Activated CD4-positive, alpha-beta T cell treated with anti-CD3 and anti-CD28 coated beads for 24 hours (primary cell): ENCODE data around the gene PDPN.

Experiments used
- DNase-seq, 2 donors: peaks; one replicate each; pipeline ENCODE4 v3.0.0-alpha.2; 2020; ENCODE audit warnings: low read depth in 2 of 2

Gene PDPN

GRCh38 chr1:13617773-13618172 is 34.1 kb downstream of the PDPN start:
- no peak for DNase-seq

DNA sequence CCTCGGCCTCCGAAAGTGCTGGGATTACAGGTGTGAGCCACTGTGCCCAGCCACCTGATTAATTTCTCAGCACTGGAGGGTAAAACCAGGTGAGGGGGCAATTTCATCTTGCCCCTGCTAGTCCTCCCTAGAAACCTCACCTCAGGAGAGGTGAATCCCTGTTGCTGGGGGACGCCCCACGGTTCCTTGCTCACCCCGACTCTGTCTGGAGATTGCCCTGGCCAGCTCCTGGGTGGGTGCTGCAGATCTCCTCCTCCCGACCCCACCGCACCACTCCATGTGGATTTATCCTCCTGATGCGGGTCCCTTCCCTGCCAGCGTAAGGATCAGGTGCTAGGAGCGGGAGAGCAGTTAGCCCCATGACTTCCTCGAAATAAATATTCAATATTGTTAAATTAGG is 34.9 kb downstream of the PDPN start:
- no peak for DNase-seq

DNA sequence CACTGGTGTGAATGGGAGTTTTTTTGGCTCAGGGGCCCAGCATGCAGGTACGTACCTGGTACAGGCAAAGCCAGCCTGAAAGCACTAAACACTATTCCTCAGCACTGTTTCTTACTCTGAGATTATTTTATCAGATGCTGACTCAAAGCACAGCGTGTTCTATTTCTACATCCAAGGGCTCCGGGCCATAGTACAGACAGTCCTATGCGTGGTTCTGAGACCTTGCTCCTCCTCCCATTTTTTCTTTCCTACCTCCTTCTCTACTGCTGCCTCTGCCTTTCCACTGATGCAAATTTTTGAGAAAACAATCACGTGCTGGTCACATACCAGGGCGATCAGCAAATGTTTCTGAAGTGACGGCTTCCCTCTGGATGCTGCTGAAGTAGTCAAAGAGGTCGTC is 36.3 kb downstream of the PDPN start:
- DNase-seq: no peak

DNA sequence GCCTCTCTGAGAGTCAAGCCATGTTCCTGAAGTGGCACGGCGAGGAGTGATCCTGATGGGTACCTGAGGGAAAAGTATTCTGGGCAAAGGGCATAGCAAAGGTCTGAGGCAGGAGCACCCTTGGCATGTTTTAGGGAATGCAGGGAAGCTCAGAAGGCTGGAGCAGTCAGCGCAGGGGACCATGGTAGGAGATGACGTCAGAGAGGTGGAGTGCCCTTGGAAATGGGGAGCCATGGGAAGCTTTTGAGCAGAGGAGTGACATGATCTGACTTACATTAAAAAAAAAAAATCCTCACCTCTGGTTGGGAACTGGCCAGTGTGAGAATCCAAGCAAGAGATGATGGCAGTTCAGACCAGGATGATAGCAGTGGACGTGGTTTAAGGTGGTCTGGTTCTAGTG is 37.2 kb downstream of the PDPN start:
- no peak for DNase-seq

GRCh38 chr1:13622446-13622845 is 38.8 kb downstream of the PDPN start:
- no peak for DNase-seq

- no peak for DNase-seq
These were observed 39.5 kb downstream of the PDPN start for GRCh38 chr1:13623021-13623637.

DNA sequence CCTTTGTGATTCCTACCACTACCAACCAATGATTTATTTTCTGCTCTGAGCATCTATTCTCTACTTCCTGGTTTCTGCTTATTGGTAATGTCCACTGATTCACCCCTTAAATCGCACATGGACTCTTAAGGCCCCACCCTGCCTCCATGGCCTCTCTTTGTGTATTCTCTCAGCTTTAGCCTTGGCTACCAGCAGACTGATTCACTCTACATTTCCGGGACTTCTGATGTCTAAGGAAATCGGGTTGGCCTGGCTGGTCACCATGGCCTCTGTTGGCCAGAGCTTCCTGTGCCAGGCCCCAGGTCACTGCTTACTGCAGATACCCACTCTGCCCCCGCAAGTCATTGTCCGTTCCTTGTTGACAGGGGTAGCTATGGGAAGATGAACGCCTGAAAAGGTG is 40.9 kb downstream of the PDPN start:
- no peak for DNase-seq

DNA sequence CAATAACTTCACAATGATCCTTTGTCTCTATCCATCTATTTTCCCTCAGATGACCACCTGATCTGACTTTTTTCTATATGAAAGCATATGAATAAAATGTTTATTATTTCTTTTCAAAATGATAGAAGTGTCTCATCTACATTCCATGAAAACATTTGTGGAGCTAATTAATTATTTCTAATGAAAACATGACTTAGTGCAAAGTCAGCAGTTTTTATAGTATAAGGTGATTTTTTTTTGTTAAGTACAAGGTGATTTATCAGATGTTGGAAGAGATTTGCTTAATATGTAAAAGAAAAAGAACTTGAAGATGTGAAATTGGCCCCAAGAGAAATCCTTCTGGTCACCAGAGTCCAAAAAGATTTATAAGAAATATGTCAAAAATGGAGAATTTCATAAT is 43.5 kb downstream of the PDPN start:
- DNase-seq: no peak

DNA sequence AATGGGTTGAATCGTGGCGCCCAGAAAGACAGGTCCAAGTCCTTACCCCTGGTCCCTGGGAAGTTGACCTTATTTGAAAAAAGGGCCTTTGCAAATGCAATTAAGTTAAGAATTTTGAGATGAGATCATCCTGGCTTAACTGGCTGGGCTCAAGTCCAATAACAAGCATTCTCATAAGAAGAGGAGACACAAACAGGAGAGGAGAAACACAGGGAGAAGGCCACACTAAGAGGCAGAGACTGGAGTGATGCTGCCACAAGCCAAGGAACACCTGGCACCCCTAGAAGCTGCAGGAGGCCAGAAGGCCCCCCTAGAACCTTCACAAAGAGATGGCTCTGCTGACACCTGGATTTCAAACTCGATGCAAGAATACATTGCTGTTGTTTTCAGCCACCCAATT is 44.6 kb downstream of the PDPN start:
- no peak for DNase-seq

DNA sequence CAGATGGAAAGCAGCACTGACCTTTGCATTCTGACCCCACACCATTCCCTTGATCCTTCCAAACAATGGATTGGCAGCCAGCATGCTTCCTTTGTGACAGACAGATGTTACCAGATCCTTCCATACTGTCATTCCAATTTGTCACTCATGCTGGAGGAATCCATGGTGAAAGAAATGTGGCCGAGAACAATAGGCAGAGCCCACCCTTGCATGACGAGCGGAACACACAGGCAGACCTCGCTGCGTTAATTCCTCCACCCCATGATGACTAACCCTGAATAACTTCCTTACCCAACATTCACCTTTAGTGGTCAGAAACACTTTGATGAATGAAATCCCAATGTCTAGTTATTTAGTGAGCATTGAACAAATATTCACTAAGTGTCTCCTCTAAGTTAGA is 45.1 kb downstream of the PDPN start:
- DNase-seq: no peak

- DNase-seq: no peak
These were observed 58.8 kb downstream of the PDPN start for GRCh38 chr1:13642306-13643004.

DNA sequence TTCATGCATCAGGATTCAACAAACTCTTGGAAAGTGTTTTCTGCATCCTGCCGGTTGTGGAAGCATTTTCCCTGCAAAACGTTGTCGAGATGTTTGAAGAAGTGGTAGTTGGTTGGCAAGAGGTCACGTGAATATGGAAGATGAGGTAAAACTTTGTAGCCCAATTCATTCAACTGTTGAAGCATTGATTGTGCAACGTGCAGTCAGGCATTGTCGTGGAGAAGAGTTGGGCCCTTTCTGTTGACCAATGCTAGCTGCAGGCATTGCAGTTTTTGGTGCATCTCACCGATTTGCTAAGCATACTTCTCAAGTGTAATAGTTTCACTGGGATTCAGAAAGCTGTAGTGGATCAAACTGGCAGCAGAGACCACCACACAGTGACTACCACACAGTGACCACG is 59.4 kb downstream of the PDPN start:
- no peak for DNase-seq

DNA sequence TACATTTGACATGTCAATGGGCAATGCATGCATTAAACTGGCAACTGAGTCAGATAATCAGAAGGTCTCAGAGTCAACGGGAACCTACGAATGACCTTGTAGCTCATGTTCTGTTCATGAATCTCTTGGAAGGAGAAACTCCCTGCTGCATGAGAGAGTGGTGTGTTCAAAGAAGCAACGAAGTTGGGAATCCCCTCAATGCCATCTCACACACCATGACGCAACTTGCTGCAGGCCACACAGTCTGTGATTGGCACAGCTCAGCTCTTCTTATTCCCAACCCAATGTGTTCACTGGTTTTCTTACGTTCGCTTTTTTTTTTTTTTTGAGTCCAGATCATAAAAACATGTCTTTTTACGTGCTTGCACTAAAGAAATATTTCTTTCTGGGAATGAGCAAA is 62.9 kb downstream of the PDPN start:
- DNase-seq: no peak

GRCh38 chr1:13651279-13651678 is 67.6 kb downstream of the PDPN start:
- no peak for DNase-seq

GRCh38 chr1:13652238-13652637 is 68.6 kb downstream of the PDPN start:
- no peak for DNase-seq

DNA sequence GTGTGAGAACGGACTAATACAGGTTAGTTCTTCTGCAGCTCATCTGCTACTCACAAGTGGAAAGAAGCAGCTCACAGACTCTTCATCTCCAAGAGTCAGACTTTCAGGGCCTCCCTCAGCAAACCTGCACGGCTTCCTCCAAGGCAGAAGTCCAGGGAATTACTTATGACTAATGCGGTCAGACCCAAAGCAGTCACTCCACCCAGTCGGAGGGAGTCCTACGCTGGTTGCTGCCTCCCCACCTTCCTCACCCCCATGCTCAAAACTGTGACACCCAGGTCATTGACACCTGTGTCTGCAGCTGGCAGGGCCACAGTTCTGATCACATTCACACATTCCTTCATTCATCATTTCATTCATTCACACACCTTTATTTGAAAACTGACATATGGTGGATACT is 77.9 kb downstream of the PDPN start:
- no peak for DNase-seq

- DNase-seq: no peak
These were observed 78.9 kb downstream of the PDPN start for GRCh38 chr1:13662493-13662892.

- DNase-seq: no peak
These were observed 80.3 kb downstream of the PDPN start for GRCh38 chr1:13663969-13664368.

DNA sequence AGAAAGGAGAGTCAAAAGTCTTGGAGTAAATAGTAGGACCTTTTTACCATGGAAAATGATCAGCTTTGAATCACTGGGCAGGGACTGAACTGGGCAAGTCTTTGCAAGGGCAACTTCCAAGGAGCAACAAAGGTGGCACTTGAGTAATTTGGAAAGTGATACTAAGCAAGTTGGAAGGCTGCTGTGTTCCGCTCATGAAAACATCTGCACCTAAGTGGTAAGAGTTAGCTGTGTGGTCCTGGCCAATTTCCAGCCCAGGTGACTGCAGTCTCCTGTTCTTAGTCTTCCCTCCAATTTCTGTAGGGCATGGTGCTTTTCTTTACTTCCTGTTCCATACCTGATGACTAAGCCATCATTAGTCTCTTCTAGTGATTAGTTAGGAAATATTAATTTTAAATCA is 80.8 kb downstream of the PDPN start:
- no peak for DNase-seq

GRCh38 chr1:13666317-13666716 is 82.7 kb downstream of the PDPN start:
- no peak for DNase-seq
